MCF 10A (cell line): ENCODE measurements around the gene GLB1L3. TPM values are rescaled to one million over a fixed set of nuclear protein-coding genes. Genes with fewer than 3 reads are reported as not detected.

ENCODE experiments used
- BruUV-seq: library from RNA; stranded (reverse); fragments of 400-500 nt; replicated peaks from 2 replicates; lab custom pipeline; 2021; lab: Mats Ljungman, UMichigan
- CTCF ChIA-PET: fragments of 300-600 bp; sonication (Branson Sonifier 250); formaldehyde crosslinking; extraction: SDS; loops from one replicate; lab custom pipeline; 2021; ENCODE audit warnings: antibody characterized with exemption, inconsistent platforms; lab: Yijun Ruan, JAX
- POLR2A ChIA-PET: fragments of 300-600, 350-650 bp; sonication (Branson Sonifier 250); formaldehyde crosslinking; extraction: SDS; loops from one replicate; lab custom pipeline; 2020; ENCODE audit warnings: antibody characterized with exemption, inconsistent platforms; lab: Yijun Ruan, JAX
- DNase-seq: peaks from one replicate; pipeline ENCODE4 v3.0.0-alpha.2; 2018; ENCODE audit not compliant: unreplicated experiment
- H3K27ac Mint-ChIP-seq: one replicate; pipeline ENCODE4 v1.8.0; 2022; ENCODE audit warnings: mild to moderate bottlenecking, low read depth, mixed read lengths; ENCODE audit not compliant: unreplicated experiment
- H3K27me3 Mint-ChIP-seq: one replicate; pipeline ENCODE4 v1.8.0; 2022; ENCODE audit warnings: mixed read lengths; ENCODE audit not compliant: insufficient read depth, unreplicated experiment
- H3K36me3 Mint-ChIP-seq: one replicate; pipeline ENCODE4 v1.8.0; 2022; ENCODE audit warnings: mild to moderate bottlenecking, moderate library complexity, mixed read lengths; ENCODE audit not compliant: insufficient read depth, unreplicated experiment
- H3K4me1 Mint-ChIP-seq: one replicate; pipeline ENCODE4 v1.8.0; 2022; ENCODE audit warnings: mixed read lengths; ENCODE audit not compliant: insufficient read depth, unreplicated experiment
- H3K4me3 Mint-ChIP-seq: one replicate; pipeline ENCODE4 v1.8.0; 2022; ENCODE audit warnings: mild to moderate bottlenecking, moderate library complexity, mixed read lengths; ENCODE audit not compliant: unreplicated experiment
- H3K9me3 Mint-ChIP-seq: one replicate; pipeline ENCODE4 v1.8.0; 2022; ENCODE audit warnings: mixed read lengths; ENCODE audit not compliant: unreplicated experiment
- CTCF ChIP-seq: fragments of 200-600 bp; IDR thresholded peaks from one replicate; pipeline ENCODE4 v1.8.0; 2022; ENCODE audit warnings: antibody characterized with exemption, mild to moderate bottlenecking; ENCODE audit not compliant: unreplicated experiment
- intact Hi-C: fragments of 100-400 bp; cut with micrococcal nuclease; formaldehyde crosslinking; loops from 2 replicates; pipeline ENCODE4 v1.14.1; 2022
- total RNA-seq: library from RNA; stranded (reverse); gene quantifications from 2 replicates; pipeline ENCODE4 v1.2.3, GENCODE V29; 2022

GLB1L3 gene
- total RNA-seq, 1 experiment from 2014 or later, result not detected

GRCh38 chr11:134290646-134291045 lies 14.5 kb downstream of the GLB1L3 start:
- H3K36me3 Mint-ChIP-seq, result no peaks in the 10 kb centered on the region
- TF ChIP-seq CTCF, result no peak
- no peak overlapping the region for H3K4me3 Mint-ChIP-seq
- intact Hi-C loops, result no loop called here
- H3K27me3 Mint-ChIP-seq, result peaks cover 19% of the 10 kb centered on the region
- H3K4me1 Mint-ChIP-seq, result no peaks in the 10 kb centered on the region
- H3K27ac Mint-ChIP-seq, result no peak overlapping the region
- DNase-seq, result no peak
- ChIA-PET CTCF (no interaction called here), POLR2A (no interaction called here)
- H3K9me3 Mint-ChIP-seq, result no peaks in the 10 kb centered on the region
- BruUV-seq, result no TSS peak

GRCh38 chr11:134291196-134291595 lies 15.0 kb downstream of the GLB1L3 start:
- Mint-ChIP-seq H3K4me3 (no peak overlapping the region), H3K27me3 (peaks cover 23% of the 10 kb centered on the region), H3K27ac (no peak overlapping the region), H3K36me3 (no peaks in the 10 kb centered on the region), H3K9me3 (no peaks in the 10 kb centered on the region), H3K4me1 (no peaks in the 10 kb centered on the region)
- POLR2A ChIA-PET, result no interaction called here
- intact Hi-C loops, result no loop called here
- no peak for DNase-seq
- BruUV-seq, result no TSS peak
- TF ChIP-seq CTCF, result no peak
- CTCF ChIA-PET, result interaction anchor here (0.6 kb wide), 1 partner anchor 24 kb away, joined by 3 read pairs; no protein-coding TSS in a partner anchor

DNA sequence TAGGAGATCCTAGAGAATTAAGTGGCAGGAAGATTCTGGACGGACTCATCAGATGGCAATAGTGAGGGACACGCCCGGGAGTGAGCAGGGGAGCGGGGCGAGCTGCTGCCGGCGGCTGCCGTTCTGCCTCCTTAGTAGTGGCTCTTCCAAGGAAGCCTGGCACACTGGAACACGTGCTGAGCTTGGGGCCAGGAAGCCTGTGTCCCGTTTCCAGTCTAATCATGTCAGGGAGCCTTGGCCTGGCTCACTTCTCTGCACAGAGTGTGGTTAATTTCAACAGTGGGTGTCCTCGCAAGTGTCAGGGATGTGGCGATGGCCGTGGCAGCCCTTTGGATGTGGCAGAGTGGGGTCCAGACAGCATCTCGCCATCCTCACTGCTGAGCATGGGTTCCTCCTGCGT lies 16.5 kb downstream of the GLB1L3 start:
- TF ChIP-seq CTCF, result no peak
- no peak overlapping the region for H3K4me3 Mint-ChIP-seq
- no peak for DNase-seq
- H3K36me3 Mint-ChIP-seq, result no peaks in the 10 kb centered on the region
- H3K27me3 Mint-ChIP-seq, result peaks cover 23% of the 10 kb centered on the region
- ChIA-PET POLR2A (no interaction called here), CTCF (interaction anchor here (0.8 kb wide), 1 partner anchor 89 kb away, joined by 3 read pairs; no protein-coding TSS in a partner anchor)
- no peak overlapping the region for H3K27ac Mint-ChIP-seq
- intact Hi-C loops, result no loop called here
- no TSS peak for BruUV-seq
- H3K9me3 Mint-ChIP-seq, result no peaks in the 10 kb centered on the region
- H3K4me1 Mint-ChIP-seq, result no peaks in the 10 kb centered on the region

GRCh38 chr11:134293119-134294113 lies 17.2 kb downstream of the GLB1L3 start:
- no peak for DNase-seq
- BruUV-seq, result no TSS peak
- H3K4me3 Mint-ChIP-seq, result no peak overlapping the region
- H3K4me1 Mint-ChIP-seq, result no peaks in the 10 kb centered on the region
- intact Hi-C loops, result no loop called here
- CTCF ChIA-PET, result interaction anchor here (0.8 kb wide), 1 partner anchor 90 kb away, joined by 3 read pairs; no protein-coding TSS in a partner anchor
- peaks cover 23% of the 10 kb centered on the region for H3K27me3 Mint-ChIP-seq
- no peak overlapping the region for H3K27ac Mint-ChIP-seq
- no peaks in the 10 kb centered on the region for H3K9me3 Mint-ChIP-seq
- no peak for TF ChIP-seq CTCF
- POLR2A ChIA-PET, result no interaction called here
- no peaks in the 10 kb centered on the region for H3K36me3 Mint-ChIP-seq
